Osteoblast (primary cell): ENCODE results near the gene TAF3. TPM values are rescaled to one million over a fixed set of nuclear protein-coding genes. Genes with fewer than 3 reads are reported as not detected.

Source experiments
- DNase-seq: peaks from one replicate; pipeline ENCODE4 v3.0.0; 2011; ENCODE audit warnings: low spot score, mixed read lengths; ENCODE audit not compliant: insufficient read length; ENCODE audit errors: missing footprints
- H2AFZ ChIP-seq: 2 replicates; pipeline ENCODE4 v1.6.0; 2011; ENCODE audit warnings: mild to moderate bottlenecking, low read length
- H3K27ac ChIP-seq: 2 replicates; pipeline ENCODE4 v1.5.1; 2011; ENCODE audit warnings: mild to moderate bottlenecking, low read depth, low read length, moderate library complexity
- H3K27me3 ChIP-seq: 2 replicates; pipeline ENCODE4 v1.6.0; 2012; ENCODE audit warnings: mild to moderate bottlenecking, control low read depth, inconsistent platforms, low read length, moderate library complexity; ENCODE audit not compliant: insufficient read depth
- H3K36me3 ChIP-seq: 2 replicates; pipeline ENCODE4 v1.5.1; 2011; ENCODE audit warnings: mild to moderate bottlenecking, low read length, control low read depth, moderate library complexity; ENCODE audit not compliant: insufficient read depth
- H3K4me1 ChIP-seq: 2 replicates; pipeline ENCODE4 v1.5.1; 2011; ENCODE audit warnings: mild to moderate bottlenecking, low read length, control low read depth, moderate library complexity; ENCODE audit not compliant: insufficient read depth
- H3K4me2 ChIP-seq: 2 replicates; pipeline ENCODE4 v1.6.0; 2011; ENCODE audit warnings: mild to moderate bottlenecking, low read length; ENCODE audit not compliant: insufficient read depth
- H3K4me3 ChIP-seq: fragments of 200-600 bp; sonication (generic); 3 replicates; pipeline ENCODE4 v1.5.1; 2012; ENCODE audit warnings: mild to moderate bottlenecking, low read length, inconsistent platforms; ENCODE audit not compliant: insufficient read depth
- H3K79me2 ChIP-seq: 2 replicates; pipeline ENCODE4 v1.6.0; 2012; ENCODE audit warnings: mild to moderate bottlenecking, low read length, control low read depth, inconsistent platforms; ENCODE audit not compliant: insufficient read depth
- H3K9me3 ChIP-seq: 2 replicates; pipeline ENCODE4 v1.5.1; 2011; ENCODE audit warnings: low read depth, low read length, control low read depth
- H4K20me1 ChIP-seq: 2 replicates; pipeline ENCODE4 v1.6.0; 2012; ENCODE audit warnings: mild to moderate bottlenecking, low read length, control low read depth; ENCODE audit not compliant: insufficient read depth
- CTCF ChIP-seq: IDR thresholded peaks from 2 replicates; pipeline ENCODE4 v1.5.1; 2011; ENCODE audit warnings: mild to moderate bottlenecking, low read depth, low read length, moderate library complexity; ENCODE audit errors: extremely low read depth
- total RNA-seq: library from RNA; depleted of rRNA; stranded (reverse); fragments of >200 nt; gene quantifications from 2 replicates; pipeline ENCODE4 v1.2.3, GENCODE V29; 2012

The TAF3 gene
- total RNA-seq, 1 donor, result 2.2 TPM

GRCh38 chr10:7833210-7833609 lies 14.9 kb downstream of the TAF3 start:
- no peak for DNase-seq
- no peak overlapping the region for H3K27ac ChIP-seq
- H3K4me3 ChIP-seq, result no peak overlapping the region
- no peak overlapping the region for H2AFZ ChIP-seq
- peaks cover 23% of the 10 kb centered on the region for H3K79me2 ChIP-seq
- no peaks in the 10 kb centered on the region for H3K4me1 ChIP-seq
- H4K20me1 ChIP-seq, result no peaks in the 10 kb centered on the region
- H3K4me2 ChIP-seq, result no peak overlapping the region
- no peaks in the 10 kb centered on the region for H3K36me3 ChIP-seq
- H3K27me3 ChIP-seq, result no peaks in the 10 kb centered on the region
- no peak for TF ChIP-seq CTCF
- no peaks in the 10 kb centered on the region for H3K9me3 ChIP-seq

DNA sequence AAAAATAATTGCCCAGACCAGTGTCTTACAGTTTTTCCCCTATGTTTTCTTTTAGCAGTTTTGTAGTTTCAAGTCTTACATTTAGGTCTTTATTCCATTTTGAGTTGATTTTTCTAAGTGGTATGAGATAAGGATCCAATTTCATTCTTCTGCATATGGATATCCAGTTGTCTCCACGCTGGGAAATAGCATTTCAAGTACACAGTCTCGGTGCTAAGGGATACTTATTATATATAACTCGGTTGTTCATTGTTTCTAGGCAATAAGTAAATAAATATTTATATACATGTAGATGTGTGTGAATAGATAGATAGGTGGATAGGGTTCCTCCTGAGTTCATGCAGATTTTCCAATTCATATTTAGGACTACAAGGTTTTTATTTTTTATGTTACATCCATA lies 16.0 kb downstream of the TAF3 start:
- no peak for DNase-seq
- peaks cover 19% of the 10 kb centered on the region for H3K79me2 ChIP-seq
- no peak overlapping the region for H3K4me3 ChIP-seq
- TF ChIP-seq CTCF, result no peak
- H3K4me1 ChIP-seq, result no peaks in the 10 kb centered on the region
- no peak overlapping the region for H3K27ac ChIP-seq
- H2AFZ ChIP-seq, result no peak overlapping the region
- no peaks in the 10 kb centered on the region for H3K36me3 ChIP-seq
- no peaks in the 10 kb centered on the region for H3K27me3 ChIP-seq
- no peaks in the 10 kb centered on the region for H3K9me3 ChIP-seq
- H4K20me1 ChIP-seq, result no peaks in the 10 kb centered on the region
- H3K4me2 ChIP-seq, result no peak overlapping the region

DNA sequence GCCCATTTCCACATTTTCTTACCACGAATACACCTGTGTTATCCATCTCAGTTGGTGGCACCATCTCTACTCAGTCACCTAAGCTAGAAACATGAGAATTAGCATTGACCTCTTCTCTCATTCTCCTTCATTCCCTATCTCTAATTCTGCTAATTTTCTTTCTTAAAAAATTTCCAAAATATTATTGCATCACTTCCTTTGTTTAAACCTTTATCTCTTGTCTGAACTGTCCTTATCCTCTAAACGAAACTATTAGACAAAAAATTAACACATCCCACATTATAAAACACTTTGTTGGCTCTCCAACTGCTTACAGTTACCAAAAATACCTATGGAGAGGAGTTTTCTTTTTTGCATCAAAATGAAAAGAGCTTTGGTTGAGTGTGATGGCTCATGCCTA lies 18.3 kb downstream of the TAF3 start:
- H3K4me1 ChIP-seq, result no peaks in the 10 kb centered on the region
- no peak overlapping the region for H3K4me2 ChIP-seq
- no peak overlapping the region for H2AFZ ChIP-seq
- H3K36me3 ChIP-seq, result no peaks in the 10 kb centered on the region
- H3K9me3 ChIP-seq, result no peaks in the 10 kb centered on the region
- TF ChIP-seq CTCF, result no peak
- H3K27ac ChIP-seq, result no peak overlapping the region
- H4K20me1 ChIP-seq, result no peaks in the 10 kb centered on the region
- H3K27me3 ChIP-seq, result no peaks in the 10 kb centered on the region
- H3K4me3 ChIP-seq, result no peak overlapping the region
- DNase-seq, result no peak
- peaks cover 12% of the 10 kb centered on the region for H3K79me2 ChIP-seq

DNA sequence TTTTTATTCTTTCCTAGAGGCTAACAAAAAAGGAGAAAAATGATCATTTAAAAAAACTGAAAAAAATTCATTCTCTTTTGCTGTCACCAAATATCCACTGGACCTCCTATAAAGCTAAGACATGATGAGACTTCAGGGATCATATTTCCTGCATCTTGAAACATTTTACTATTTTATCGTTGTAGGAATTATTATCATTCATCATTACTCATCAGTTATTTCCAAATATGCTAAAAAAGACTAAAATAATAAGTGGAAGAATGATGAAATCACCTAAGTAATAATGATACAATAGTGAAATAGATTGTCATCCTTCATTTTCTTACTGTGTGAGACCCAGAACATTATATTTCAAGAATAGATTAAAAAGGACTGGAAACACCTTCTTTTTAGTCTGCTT lies 28.3 kb downstream of the TAF3 start:
- no peak overlapping the region for H3K4me3 ChIP-seq
- H2AFZ ChIP-seq, result no peak overlapping the region
- no peak overlapping the region for H3K4me2 ChIP-seq
- peak; percentile 79 for DNase-seq
- peaks cover 7% of the 10 kb centered on the region for H3K79me2 ChIP-seq
- no peaks in the 10 kb centered on the region for H3K4me1 ChIP-seq
- TF ChIP-seq CTCF, result no peak
- no peaks in the 10 kb centered on the region for H4K20me1 ChIP-seq
- H3K9me3 ChIP-seq, result no peaks in the 10 kb centered on the region
- no peak overlapping the region for H3K27ac ChIP-seq
- no peaks in the 10 kb centered on the region for H3K27me3 ChIP-seq
- H3K36me3 ChIP-seq, result no peaks in the 10 kb centered on the region
